Measurements from ENCODE around the gene ABRACL.
"Not testable (repeated sequence)": the region's sequence is repeated elsewhere in the genome, so short reads cannot be mapped to it uniquely, and the experiment has no call there.

Gene ABRACL

DNA sequence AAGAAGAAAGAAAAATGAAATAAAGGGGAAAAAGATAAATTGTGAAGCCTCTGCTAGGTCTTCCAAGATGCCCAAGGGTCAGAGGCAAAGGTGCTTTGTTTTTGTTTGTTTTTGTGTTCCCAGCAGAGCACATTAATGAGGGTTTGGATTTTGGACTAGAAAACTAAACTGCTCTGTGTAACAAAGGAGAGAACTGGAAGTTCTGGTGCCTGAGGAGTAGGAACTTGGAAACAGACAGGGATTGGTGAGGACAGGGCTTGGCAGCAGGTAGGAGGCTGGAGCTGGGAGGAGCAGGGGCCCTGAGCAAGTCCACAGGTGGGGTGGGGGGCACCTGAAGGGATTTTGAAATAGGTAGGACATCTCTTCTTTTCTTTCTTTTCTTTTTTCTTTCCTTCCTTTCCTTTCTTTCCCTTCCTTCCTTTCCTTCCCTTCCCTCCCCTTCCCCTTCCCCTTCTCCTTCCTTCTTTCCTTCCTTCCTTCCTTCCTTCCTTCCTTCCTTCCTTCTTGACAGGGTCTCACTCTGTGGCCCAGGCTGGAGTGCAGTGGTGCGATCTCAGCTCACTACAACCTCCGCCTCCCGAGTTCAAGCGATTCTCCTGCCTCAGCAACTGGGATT lies 15.3 kb upstream of the ABRACL start:
- TF ChIP-seq, protein P1, sequence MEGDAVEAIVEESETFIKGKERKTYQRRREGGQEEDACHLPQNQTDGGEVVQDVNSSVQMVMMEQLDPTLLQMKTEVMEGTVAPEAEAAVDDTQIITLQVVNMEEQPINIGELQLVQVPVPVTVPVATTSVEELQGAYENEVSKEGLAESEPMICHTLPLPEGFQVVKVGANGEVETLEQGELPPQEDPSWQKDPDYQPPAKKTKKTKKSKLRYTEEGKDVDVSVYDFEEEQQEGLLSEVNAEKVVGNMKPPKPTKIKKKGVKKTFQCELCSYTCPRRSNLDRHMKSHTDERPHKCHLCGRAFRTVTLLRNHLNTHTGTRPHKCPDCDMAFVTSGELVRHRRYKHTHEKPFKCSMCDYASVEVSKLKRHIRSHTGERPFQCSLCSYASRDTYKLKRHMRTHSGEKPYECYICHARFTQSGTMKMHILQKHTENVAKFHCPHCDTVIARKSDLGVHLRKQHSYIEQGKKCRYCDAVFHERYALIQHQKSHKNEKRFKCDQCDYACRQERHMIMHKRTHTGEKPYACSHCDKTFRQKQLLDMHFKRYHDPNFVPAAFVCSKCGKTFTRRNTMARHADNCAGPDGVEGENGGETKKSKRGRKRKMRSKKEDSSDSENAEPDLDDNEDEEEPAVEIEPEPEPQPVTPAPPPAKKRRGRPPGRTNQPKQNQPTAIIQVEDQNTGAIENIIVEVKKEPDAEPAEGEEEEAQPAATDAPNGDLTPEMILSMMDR (IDR thresholded peaks at IDR 0.05; ENCODE audit: extremely low read depth, missing control alignments): no peak

DNA sequence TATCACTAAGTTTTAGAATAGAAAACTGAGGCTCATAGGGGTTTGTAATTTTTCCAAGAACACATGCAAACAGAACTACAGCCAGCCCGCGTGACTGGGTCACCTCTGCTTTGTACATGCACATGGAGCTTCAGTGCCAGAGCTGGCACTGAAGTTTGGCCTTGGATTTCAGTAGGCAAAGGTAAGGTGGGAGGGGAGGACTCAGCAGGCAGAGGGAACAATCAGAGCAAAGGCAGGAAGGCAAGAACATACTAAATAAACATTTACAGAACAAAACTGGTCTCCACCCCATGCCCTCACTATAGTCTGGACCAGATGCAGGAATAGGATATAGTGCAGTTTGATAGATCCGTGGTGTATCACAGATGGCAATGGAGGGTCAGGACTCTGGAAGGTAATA lies 13.6 kb upstream of the ABRACL start:
- TF ChIP-seq, protein P1 (IDR thresholded peaks at IDR 0.05; ENCODE audit: extremely low read depth, missing control alignments): no peak
- no peak for DNase-seq (ENCODE audit: low spot score)

More for the DNA sequence above, 15.3 kb upstream of the ABRACL start:
- no peak for DNase-seq (ENCODE audit: low spot score)

DNA sequence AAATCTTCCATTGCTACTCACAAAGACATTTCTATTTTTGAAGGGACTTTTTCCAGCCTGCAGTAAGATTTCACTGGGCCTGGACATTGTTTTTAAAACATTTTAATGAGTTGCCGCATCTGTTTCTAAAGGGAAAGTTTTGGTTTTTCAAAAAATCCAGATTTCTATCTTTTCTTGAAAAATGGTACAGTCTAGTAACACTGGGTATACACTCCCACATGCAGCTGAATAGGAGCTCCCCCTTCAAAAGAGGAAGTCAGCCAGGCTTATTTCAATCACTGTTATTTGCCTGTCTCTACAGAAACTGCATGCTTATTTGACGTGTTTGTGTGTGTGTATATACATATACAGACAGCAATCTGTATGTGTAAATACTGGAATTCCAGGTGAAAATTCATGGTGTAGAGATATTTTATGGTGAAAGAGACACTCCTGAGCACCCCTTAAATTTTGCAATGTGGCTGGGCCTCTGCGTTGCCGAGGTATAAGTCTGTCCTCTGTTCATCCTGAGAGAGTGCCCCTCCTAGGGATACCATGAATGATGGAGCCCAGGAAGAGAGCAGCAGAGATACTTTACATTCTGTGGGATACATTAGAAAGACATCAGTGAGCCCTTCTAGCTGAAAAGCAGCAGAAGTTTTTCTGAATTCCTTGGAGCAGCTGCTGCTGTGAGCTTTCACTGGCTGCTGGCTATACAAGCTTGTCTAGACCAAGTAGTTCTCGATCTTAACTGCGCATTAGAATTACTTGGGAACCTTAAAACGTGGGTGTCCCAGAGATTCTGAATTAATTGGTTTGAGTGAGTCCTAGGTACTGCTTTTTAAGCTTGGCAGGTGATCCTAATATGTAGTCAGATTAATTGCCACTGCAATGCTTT lies 12.0 kb upstream of the ABRACL start:
- peak; percentile 59 for DNase-seq (ENCODE audit: low spot score)
- TF ChIP-seq, protein P1 (IDR thresholded peaks at IDR 0.05; ENCODE audit: extremely low read depth, missing control alignments): no peak

DNA sequence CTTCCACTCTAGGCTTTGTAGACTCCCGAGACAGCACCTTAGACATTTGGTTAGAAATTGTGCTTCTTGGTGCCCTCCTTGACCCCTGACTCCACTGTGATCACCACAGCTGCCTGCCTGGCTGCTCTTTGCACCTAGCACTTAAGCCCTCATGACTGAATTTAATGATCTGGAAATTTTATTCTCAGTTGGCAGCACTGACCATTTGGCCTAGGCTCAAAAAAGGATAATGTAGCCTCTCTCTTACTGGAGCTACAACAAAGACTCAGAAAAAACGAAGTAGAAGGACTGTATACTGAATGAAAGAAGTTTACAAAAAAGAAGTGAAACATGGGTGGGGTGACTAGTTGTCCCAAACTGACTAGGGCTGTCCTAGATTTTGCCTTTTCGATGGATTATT lies 11.3 kb upstream of the ABRACL start:
- DNase-seq (ENCODE audit: low spot score): no peak
- TF ChIP-seq, protein P1 (IDR thresholded peaks at IDR 0.05; ENCODE audit: extremely low read depth, missing control alignments): no peak

DNA sequence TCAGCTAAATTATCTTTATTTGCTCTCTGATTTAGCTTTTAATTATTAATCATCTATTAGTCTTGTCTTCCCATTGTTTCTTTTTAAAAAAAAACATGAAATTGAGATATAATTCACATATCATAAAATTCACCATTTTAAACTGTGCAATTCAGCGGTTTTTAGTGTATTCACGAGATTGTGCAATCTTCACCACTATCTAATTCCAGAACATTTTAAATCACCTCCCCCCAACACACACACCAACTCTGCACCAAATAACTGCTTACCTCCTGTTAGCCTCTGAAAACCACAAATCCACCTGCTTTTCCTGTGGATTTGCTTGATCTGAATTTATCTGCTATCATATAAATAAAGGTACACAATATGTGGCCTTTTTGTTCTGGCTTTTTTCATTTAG lies 8.8 kb upstream of the ABRACL start:
- no peak for DNase-seq (ENCODE audit: low spot score)

DNA sequence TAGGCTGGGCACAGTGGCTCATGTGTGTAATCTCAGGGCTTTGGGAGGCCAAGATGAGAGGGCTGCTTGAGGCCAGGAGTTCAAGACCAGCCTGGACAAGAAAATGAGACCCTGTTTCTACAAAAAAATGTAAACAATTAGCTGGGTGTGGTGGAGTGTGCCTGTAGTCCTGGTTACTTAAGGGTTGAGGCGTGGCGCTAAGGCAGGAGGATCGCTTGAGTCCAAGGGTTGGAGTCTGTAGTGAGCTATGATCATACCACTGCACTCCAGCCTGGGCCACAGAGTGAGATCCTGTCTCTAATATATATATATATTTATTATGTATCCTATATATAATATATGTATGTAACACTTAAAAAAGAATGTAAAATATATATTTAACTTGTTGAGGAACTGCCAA lies 7.9 kb upstream of the ABRACL start:
- TF ChIP-seq, protein P1 (IDR thresholded peaks at IDR 0.05; ENCODE audit: extremely low read depth, missing control alignments): no peak
- DNase-seq (ENCODE audit: low spot score): no peak

More for the DNA sequence above, 8.8 kb upstream of the ABRACL start:
- TF ChIP-seq, protein P1 (IDR thresholded peaks at IDR 0.05; ENCODE audit: extremely low read depth, missing control alignments): no peak

DNA sequence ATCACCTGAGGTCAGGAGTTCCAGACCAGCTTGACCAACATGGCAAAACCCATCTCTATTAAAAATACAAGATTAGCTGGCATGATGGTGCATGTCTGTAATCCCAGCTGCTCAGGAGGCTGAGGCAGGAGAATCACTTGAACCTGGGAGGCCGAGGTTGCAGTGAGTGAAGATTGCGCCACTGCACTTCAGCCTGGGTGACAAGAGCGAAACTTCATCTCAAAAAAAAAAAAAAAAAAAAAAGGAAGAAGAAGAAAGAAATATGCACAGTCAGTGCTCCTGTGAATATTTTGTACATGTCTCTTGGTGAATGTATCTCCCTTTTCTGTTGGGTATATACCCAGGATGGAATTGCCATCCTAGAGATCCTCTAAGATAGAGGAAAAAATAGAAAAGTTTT lies 3.1 kb upstream of the ABRACL start:
- not testable (repeated sequence) for DNase-seq (ENCODE audit: low spot score)

Measured in GM20000 (cell line).